Liver (tissue), 9 donors: ENCODE data around the gene TMEM94. TPM values are rescaled to one million over a fixed set of nuclear protein-coding genes. Genes with fewer than 3 reads are reported as not detected.

ENCODE experiments used
- DNase-seq: peaks from one replicate; pipeline ENCODE4 v3.0.0-alpha.2; 2017; ENCODE audit warnings: low spot score
- H3K27ac ChIP-seq, 2 donors: one replicate each; pipeline ENCODE4 v1.7.0; 2013; ENCODE audit warnings: inconsistent platforms in 2 of 2, low read length in 2 of 2, control low read depth in 1 of 2, low read depth in 1 of 2, mild to moderate bottlenecking in 1 of 2
- H3K27me3 ChIP-seq, 4 donors: one replicate each; pipeline versions ENCODE4 v1.6.1 to v1.7.0; 2013; ENCODE audit warnings: low read length in 3 of 4, inconsistent platforms in 1 of 4, mild to moderate bottlenecking in 1 of 4, moderate library complexity in 1 of 4; ENCODE audit not compliant: control insufficient read depth in 4 of 4, insufficient read depth in 4 of 4
- H3K36me3 ChIP-seq, 4 donors: one replicate each; pipeline versions ENCODE4 v1.6.1 to v1.7.0; 2013; ENCODE audit warnings: low read length in 3 of 4, mild to moderate bottlenecking in 3 of 4, low read depth in 1 of 4, moderate library complexity in 1 of 4; ENCODE audit not compliant: control insufficient read depth in 4 of 4, insufficient read depth in 3 of 4
- H3K4me1 ChIP-seq, 4 donors: one replicate each; pipeline versions ENCODE4 v1.6.1 to v1.7.0; 2013; ENCODE audit warnings: low read length in 3 of 4, mild to moderate bottlenecking in 3 of 4, moderate library complexity in 1 of 4; ENCODE audit not compliant: control insufficient read depth in 4 of 4, insufficient read depth in 4 of 4
- H3K4me3 ChIP-seq, 3 donors: one replicate each; pipeline versions ENCODE4 v1.6.1 to v1.7.0; 2013; ENCODE audit warnings: low read length in 3 of 3, control low read depth in 1 of 3, low read depth in 1 of 3, mild to moderate bottlenecking in 1 of 3
- H3K9ac ChIP-seq, 2 donors: one replicate each; pipeline ENCODE4 v1.7.0; 2013; ENCODE audit warnings: low read length in 2 of 2, mild to moderate bottlenecking in 2 of 2, moderate library complexity in 2 of 2, control low read depth in 1 of 2, low read depth in 1 of 2
- H3K9me3 ChIP-seq, 4 donors: one replicate each; pipeline versions ENCODE4 v1.6.1 to v1.7.0; 2013; ENCODE audit warnings: low read length in 3 of 4; ENCODE audit not compliant: control insufficient read depth in 4 of 4
- EGR1 ChIP-seq, 2 donors: IDR thresholded peaks; 2 replicates each; pipeline ENCODE4 v1.6.1; 2016 to 2018; ENCODE audit warnings: antibody characterized with exemption in 2 of 2, low read depth in 2 of 2
- FOXA1 ChIP-seq: IDR thresholded peaks from 2 replicates; pipeline ENCODE4 v1.6.1; 2016; ENCODE audit warnings: antibody characterized with exemption
- FOXA2 ChIP-seq: IDR thresholded peaks from 2 replicates; pipeline ENCODE4 v1.6.1; 2016; ENCODE audit warnings: antibody characterized with exemption
- GABPA ChIP-seq, 2 donors: IDR thresholded peaks in 1 of 2; conservative IDR thresholded peaks in 1 of 2; 2 replicates each; pipeline ENCODE4 v1.6.1; 2016; ENCODE audit warnings: antibody characterized with exemption in 2 of 2, mild to moderate bottlenecking in 1 of 2, moderate library complexity in 1 of 2
- HNF4A ChIP-seq, 2 donors: conservative IDR thresholded peaks; 2 replicates each; pipeline ENCODE4 v1.6.1; 2016; ENCODE audit warnings: antibody characterized with exemption in 2 of 2, mild to moderate bottlenecking in 2 of 2
- HNF4G ChIP-seq: IDR thresholded peaks from 2 replicates; pipeline ENCODE4 v1.6.1; 2016; ENCODE audit warnings: antibody characterized with exemption
- JUND ChIP-seq, 2 donors: IDR thresholded peaks; 2 replicates each; pipeline ENCODE4 v1.6.1; 2016; ENCODE audit warnings: antibody characterized with exemption in 2 of 2
- NR2F2 ChIP-seq: IDR thresholded peaks from 2 replicates; pipeline ENCODE4 v1.6.1; 2016; ENCODE audit warnings: antibody characterized with exemption
- RAD21 ChIP-seq, 2 donors: IDR thresholded peaks; 2 replicates each; pipeline ENCODE4 v1.6.1; 2016; ENCODE audit warnings: antibody characterized with exemption in 2 of 2, mild to moderate bottlenecking in 2 of 2
- RXRA ChIP-seq, 2 donors: IDR thresholded peaks; 2 replicates each; pipeline ENCODE4 v1.6.1; 2017 to 2018; ENCODE audit warnings: antibody characterized with exemption in 2 of 2, mild to moderate bottlenecking in 1 of 2
- SP1 ChIP-seq: IDR thresholded peaks from 2 replicates; pipeline ENCODE4 v1.6.1; 2018; ENCODE audit warnings: antibody characterized with exemption, mild to moderate bottlenecking
- TAF1 ChIP-seq: conservative IDR thresholded peaks from 2 replicates; pipeline ENCODE4 v1.6.1; 2016; ENCODE audit warnings: antibody characterized with exemption, mild to moderate bottlenecking
- YY1 ChIP-seq: IDR thresholded peaks from 2 replicates; pipeline ENCODE4 v1.6.1; 2016; ENCODE audit warnings: antibody characterized with exemption, mild to moderate bottlenecking
- WGBS: extraction: QIAGEN DNeasy Blood & Tissue Kit; methylation state at CpG from one replicate; pipeline ENCODE4 v1.1.7; 2013; 5-methylcytosine and 5-hydroxymethylcytosine counted together
- polyA plus RNA-seq, 2 donors: library from polyadenylated mRNA; stranded (reverse) in 1 of 2; unstranded in 1 of 2; fragments of 200-250 nt in 1 of 2; fragments of >200 nt in 1 of 2; fragmentation: Nextera tagmentation in 1 of 2; extraction: Ambion mirVana in 1 of 2; gene quantifications; one replicate each; pipeline versions ENCODE4 v1.2.1 to v1.2.3, GENCODE V29; 2013 to 2015
- total RNA-seq, 2 donors: library from RNA; depleted of rRNA; stranded (reverse); fragments of >200 nt; gene quantifications; one replicate each; pipeline ENCODE4 v1.2.3, GENCODE V29; 2014
- TF ChIP-seq, protein P1 (sequence below): IDR thresholded peaks from 2 replicates; pipeline ENCODE4 v1.6.1; 2016; ENCODE audit warnings: antibody characterized with exemption, mild to moderate bottlenecking
- TF ChIP-seq, protein P2 (sequence below): IDR thresholded peaks from 2 replicates; pipeline ENCODE4 v1.6.1; 2016; ENCODE audit warnings: antibody characterized with exemption
- TF ChIP-seq, protein P3 (sequence below): IDR thresholded peaks from 2 replicates; pipeline ENCODE4 v1.6.1; 2016; ENCODE audit warnings: antibody characterized with exemption
- TF ChIP-seq, protein P4 (sequence below): fragments of 150-350 bp; IDR thresholded peaks from 2 replicates; pipeline ENCODE4 v1.5.1; 2017; ENCODE audit warnings: improper control_type of control experiment, low read depth, low read length; ENCODE audit not compliant: missing input control
- TF ChIP-seq, protein P5 (sequence below): IDR thresholded peaks from 2 replicates; pipeline ENCODE4 v1.6.1; 2016; ENCODE audit warnings: antibody characterized with exemption
- donor health status: healthy.
- donor health status: healthy.
- donor health status: healthy.
- donor health status: healthy.
- donor health status: healthy.

The TMEM94 gene
- total and polyA plus RNA-seq, 4 donors: 15.6 to 31.0 (median 20.1) TPM

DNA sequence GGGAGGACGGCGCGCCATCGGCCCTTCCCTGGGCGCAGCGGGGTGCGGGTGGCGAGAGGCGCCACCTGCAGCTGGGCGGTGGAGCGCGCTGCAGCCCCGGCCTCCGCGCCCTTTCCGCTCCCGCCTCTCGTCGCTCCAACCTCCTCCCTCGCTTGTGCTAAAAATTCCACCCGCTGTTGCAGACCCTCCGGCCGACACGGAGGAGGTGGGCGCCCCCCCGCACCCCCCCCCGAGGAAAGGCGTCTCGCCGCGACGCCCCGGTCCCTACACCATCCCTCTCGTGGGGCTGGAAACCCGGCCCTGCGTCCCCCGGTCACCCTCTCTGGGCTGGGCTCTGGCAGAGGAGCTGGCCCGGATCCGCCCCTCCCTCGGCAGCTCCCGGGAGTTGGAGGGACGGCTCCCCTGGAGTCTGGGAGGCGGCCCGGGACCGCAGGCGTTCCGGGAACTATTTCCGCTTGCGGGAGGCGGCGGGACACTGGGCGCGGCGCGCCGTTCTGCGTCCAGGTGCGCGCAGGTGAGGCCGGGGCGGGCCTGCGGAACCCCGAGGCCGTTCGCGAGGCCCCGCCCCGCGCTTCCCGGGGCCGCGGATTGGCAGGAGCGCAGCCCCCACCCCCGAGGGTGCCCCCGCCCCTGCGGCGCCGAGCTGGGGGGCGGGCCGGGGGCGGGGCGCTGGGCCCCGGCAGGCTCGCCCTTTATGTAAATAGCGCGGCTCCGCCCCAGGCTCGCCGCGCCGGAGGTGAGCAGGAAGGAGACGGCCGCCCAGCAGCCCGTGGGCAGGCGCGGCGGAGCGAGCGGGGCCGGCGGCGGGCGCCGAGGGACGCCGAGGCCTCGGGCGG lies 68.8 kb downstream of the TMEM94 start, which contains the start of gene LLGL2 (continued):
- TF ChIP-seq, protein P1, sequence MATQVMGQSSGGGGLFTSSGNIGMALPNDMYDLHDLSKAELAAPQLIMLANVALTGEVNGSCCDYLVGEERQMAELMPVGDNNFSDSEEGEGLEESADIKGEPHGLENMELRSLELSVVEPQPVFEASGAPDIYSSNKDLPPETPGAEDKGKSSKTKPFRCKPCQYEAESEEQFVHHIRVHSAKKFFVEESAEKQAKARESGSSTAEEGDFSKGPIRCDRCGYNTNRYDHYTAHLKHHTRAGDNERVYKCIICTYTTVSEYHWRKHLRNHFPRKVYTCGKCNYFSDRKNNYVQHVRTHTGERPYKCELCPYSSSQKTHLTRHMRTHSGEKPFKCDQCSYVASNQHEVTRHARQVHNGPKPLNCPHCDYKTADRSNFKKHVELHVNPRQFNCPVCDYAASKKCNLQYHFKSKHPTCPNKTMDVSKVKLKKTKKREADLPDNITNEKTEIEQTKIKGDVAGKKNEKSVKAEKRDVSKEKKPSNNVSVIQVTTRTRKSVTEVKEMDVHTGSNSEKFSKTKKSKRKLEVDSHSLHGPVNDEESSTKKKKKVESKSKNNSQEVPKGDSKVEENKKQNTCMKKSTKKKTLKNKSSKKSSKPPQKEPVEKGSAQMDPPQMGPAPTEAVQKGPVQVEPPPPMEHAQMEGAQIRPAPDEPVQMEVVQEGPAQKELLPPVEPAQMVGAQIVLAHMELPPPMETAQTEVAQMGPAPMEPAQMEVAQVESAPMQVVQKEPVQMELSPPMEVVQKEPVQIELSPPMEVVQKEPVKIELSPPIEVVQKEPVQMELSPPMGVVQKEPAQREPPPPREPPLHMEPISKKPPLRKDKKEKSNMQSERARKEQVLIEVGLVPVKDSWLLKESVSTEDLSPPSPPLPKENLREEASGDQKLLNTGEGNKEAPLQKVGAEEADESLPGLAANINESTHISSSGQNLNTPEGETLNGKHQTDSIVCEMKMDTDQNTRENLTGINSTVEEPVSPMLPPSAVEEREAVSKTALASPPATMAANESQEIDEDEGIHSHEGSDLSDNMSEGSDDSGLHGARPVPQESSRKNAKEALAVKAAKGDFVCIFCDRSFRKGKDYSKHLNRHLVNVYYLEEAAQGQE: peak; percentile 48
- TF ChIP-seq, protein P2, sequence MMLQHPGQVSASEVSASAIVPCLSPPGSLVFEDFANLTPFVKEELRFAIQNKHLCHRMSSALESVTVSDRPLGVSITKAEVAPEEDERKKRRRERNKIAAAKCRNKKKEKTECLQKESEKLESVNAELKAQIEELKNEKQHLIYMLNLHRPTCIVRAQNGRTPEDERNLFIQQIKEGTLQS: no peak
- TF ChIP-seq, protein P3, sequence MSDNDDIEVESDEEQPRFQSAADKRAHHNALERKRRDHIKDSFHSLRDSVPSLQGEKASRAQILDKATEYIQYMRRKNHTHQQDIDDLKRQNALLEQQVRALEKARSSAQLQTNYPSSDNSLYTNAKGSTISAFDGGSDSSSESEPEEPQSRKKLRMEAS: no peak
- TF ChIP-seq TAF1: no peak

DNA sequence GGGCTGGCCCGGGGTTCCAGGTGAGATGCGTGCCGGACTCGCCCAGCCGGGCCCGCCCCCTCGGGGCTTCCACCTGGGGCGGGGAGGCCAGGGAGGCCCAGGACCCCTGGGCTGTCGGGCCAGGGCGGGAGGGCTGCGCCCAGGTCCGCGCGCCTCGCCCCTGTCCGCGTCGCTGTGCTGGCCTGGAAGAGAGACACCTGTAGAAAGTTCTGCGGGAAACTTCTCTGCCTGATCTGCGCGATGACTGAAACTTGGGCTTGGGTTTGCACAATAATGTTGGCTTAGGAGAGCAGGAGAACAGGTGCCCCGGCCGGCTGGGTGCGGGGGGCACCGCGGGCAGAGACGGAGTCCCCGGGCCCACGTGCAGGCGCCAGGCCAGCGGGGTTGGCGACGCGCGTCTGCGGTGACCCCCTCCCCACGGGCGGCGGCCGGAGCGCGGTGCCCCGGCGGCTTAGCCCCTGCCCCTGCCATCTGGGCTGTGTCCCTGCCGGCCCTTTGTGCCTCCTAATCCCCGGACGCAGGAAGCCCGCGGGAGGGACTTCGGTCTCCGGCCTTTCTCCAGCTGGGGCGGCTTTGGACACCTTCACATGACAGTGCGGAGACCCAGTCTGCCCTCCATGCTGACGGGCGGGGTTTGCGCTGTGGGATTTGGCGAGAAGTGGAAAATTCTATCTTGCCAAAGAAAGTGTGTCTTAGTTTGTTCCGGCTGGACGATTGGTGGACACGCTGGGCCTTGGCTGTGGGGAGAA lies 69.5 kb downstream of the TMEM94 start:
- WGBS: 2% methylated on average over 60 of the region's 60 CpGs
- H3K4me1 ChIP-seq: peaks cover 6 to 24% (median 16%) of the 10 kb centered on the region in 4 donors
- DNase-seq: no peak
- no peaks in the 10 kb centered on the region for H3K9me3 ChIP-seq
- peak overlapping the region; percentile 42 to 90 (median 66) for H3K4me3 ChIP-seq
- H3K36me3 ChIP-seq: peaks cover 0 to 3% (median 0%) of the 10 kb centered on the region in 4 donors
- TF ChIP-seq, protein P2: no peak
- TF ChIP-seq NR2F2 (no peak), YY1 (no peak), EGR1 (IDR thresholded peaks at IDR 0.05; ENCODE audit: low read depth in 2 of 2) (no peak), SP1 (no peak), FOXA2 (no peak), FOXA1 (no peak), GABPA (IDR thresholded peaks at IDR 0.05 in 1 of 2, conservative IDR thresholded peaks at IDR 0.05 in 1 of 2) (no peak), HNF4G (no peak), HNF4A (conservative IDR thresholded peaks at IDR 0.05) (peak; percentile 10 to 14), JUND (IDR thresholded peaks at IDR 0.05) (no peak), RAD21 (IDR thresholded peaks at IDR 0.05) (peak; percentile 5 to 10), RXRA (IDR thresholded peaks at IDR 0.05) (peak in 1 of 2 donors; percentile 6)
- TF ChIP-seq, protein P4, sequence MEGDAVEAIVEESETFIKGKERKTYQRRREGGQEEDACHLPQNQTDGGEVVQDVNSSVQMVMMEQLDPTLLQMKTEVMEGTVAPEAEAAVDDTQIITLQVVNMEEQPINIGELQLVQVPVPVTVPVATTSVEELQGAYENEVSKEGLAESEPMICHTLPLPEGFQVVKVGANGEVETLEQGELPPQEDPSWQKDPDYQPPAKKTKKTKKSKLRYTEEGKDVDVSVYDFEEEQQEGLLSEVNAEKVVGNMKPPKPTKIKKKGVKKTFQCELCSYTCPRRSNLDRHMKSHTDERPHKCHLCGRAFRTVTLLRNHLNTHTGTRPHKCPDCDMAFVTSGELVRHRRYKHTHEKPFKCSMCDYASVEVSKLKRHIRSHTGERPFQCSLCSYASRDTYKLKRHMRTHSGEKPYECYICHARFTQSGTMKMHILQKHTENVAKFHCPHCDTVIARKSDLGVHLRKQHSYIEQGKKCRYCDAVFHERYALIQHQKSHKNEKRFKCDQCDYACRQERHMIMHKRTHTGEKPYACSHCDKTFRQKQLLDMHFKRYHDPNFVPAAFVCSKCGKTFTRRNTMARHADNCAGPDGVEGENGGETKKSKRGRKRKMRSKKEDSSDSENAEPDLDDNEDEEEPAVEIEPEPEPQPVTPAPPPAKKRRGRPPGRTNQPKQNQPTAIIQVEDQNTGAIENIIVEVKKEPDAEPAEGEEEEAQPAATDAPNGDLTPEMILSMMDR: no peak
- TF ChIP-seq, protein P5, sequence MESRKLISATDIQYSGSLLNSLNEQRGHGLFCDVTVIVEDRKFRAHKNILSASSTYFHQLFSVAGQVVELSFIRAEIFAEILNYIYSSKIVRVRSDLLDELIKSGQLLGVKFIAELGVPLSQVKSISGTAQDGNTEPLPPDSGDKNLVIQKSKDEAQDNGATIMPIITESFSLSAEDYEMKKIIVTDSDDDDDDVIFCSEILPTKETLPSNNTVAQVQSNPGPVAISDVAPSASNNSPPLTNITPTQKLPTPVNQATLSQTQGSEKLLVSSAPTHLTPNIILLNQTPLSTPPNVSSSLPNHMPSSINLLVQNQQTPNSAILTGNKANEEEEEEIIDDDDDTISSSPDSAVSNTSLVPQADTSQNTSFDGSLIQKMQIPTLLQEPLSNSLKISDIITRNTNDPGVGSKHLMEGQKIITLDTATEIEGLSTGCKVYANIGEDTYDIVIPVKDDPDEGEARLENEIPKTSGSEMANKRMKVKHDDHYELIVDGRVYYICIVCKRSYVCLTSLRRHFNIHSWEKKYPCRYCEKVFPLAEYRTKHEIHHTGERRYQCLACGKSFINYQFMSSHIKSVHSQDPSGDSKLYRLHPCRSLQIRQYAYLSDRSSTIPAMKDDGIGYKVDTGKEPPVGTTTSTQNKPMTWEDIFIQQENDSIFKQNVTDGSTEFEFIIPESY: no peak
- TF ChIP-seq, protein P1: no peak
- H3K9ac ChIP-seq: peak overlapping the region; percentile 30 to 45
- peak overlapping the region; percentile 58 to 71 for H3K27ac ChIP-seq
- H3K27me3 ChIP-seq: no peaks in the 10 kb centered on the region
